Omental fat pad (tissue), 4 donors: Measurements from ENCODE around the gene ANKS1B. TPM values are rescaled to one million over a fixed set of nuclear protein-coding genes. Genes with fewer than 3 reads are reported as not detected.

Experiments
- ATAC-seq: fragments of 150-250 bp; one replicate; pipeline ENCODE4 v1.9.1; 2016; ENCODE audit warnings: mild to moderate bottlenecking, moderate library complexity; ENCODE audit not compliant: low FRiP score
- DNase-seq: peaks from one replicate; pipeline ENCODE4 v3.0.0-alpha.2; 2019; ENCODE audit warnings: low spot score
- CTCF ChIP-seq, 3 donors: fragments of 450-650 bp; IDR thresholded peaks; one replicate each; pipeline ENCODE4 v1.5.1; 2016 to 2017; ENCODE audit warnings: antibody characterized with exemption in 3 of 3, mild to moderate bottlenecking in 3 of 3, moderate library complexity in 2 of 3
- total RNA-seq, 4 donors: library from RNA; depleted of rRNA; stranded (reverse); fragments of >200 nt; gene quantifications; one replicate each; pipeline ENCODE4 v1.1.0, GENCODE V29; 2016

Gene ANKS1B
- total RNA-seq, 4 donors from 2014 or later, result 5.5 to 26.4 (median 7.6) TPM

- TF ChIP-seq CTCF (IDR thresholded peaks at IDR 0.05), result no peak
- ATAC-seq, result no peak
Measured at GRCh38 chr12:98948343-98948949, 1036.3 kb downstream of the ANKS1B start.

GRCh38 chr12:98945864-98946263 is 1038.9 kb downstream of the ANKS1B start:
- TF ChIP-seq CTCF (IDR thresholded peaks at IDR 0.05), result no peak
- DNase-seq (no peak), ATAC-seq (no peak)

More at GRCh38 chr12:98948343-98948949, 1036.3 kb downstream of the ANKS1B start:
- no peak for DNase-seq

DNA sequence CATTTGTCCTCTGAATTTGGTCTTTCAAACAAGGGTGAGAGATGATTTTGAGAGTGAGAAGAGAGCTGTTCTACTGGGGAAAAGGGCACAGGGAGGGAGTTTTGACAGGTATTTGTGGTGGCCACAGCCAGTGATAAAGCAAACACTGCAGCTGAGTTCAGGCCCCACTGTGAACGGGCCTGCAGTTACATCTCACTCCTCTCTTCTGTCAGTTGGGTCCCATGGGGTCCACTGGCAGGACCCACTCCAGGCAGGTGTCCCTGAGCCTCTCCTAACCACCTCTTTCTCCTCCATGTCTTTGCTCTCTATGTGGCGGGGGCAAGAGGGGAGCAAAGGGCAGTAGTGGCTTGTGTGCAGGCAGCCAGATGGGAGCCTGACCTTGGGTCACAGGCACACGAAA is 1044.8 kb downstream of the ANKS1B start:
- ATAC-seq (no peak), DNase-seq (no peak)
- TF ChIP-seq CTCF (IDR thresholded peaks at IDR 0.05), result no peak

DNA sequence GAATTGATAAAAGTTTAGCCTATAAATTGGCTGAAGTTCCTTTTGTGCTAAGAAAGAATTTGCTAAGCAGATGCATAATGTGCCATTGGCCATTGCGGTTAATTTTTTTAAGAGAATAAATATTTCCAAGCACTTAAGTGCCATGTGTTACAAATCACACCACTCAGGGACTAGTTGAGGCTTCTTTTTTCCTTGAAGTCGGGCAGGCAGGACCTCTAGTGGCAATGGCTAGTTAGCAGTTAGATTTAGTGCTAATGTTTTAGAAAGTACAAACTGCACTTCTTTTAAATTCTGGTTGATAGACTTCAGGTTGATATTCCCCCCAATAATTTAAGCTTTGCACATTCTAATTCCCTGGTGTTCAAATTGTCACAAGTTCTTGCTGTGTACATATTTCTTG is 1045.4 kb downstream of the ANKS1B start:
- no peak for ATAC-seq
- no peak for DNase-seq
- TF ChIP-seq CTCF (IDR thresholded peaks at IDR 0.05), result no peak

DNA sequence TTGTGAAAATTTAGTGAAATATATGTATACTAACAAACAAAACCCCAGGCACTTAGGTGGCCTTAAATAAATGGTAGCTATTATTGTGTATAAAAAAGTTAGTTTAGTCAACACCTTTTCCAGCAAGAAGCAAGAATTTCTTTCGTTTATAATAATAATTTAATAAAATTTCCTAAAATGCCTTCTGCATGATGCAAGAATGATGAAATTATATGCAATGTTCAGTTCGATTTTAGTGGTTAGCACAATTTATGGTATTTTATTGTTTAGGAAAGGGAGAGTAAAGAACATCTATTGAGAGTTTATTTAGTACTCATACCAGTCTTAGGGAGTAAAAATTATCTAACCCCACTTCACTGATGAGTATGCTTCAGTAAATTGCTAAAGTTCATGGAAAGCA is 1048.9 kb downstream of the ANKS1B start:
- TF ChIP-seq CTCF (IDR thresholded peaks at IDR 0.05), result no peak
- DNase-seq (no peak), ATAC-seq (no peak)

DNA sequence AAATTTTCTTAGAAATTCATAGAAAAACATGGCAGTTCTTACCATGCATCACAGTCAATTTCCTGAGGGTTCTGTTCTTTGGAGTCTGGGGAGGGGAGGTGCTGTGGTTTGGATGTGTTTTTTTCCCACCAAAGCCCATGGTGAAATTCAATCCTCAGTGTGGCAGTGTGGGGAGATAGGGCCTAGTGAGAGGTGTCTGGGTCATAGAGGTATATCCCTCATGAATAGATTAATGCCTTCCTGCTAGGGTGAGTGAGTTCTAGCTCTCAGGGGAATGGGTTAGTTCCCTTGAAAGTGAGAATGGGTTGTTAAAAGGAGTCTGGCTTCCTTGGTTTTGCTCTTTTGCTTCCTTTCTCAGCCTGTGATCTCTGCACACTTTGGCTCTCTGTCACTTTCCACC is 1061.9 kb downstream of the ANKS1B start:
- ATAC-seq, result no peak
- no peak for TF ChIP-seq CTCF (IDR thresholded peaks at IDR 0.05)
- DNase-seq, result no peak

- ATAC-seq (no peak), DNase-seq (no peak)
- no peak for TF ChIP-seq CTCF (IDR thresholded peaks at IDR 0.05)
Measured at GRCh38 chr12:98918176-98918863, 1066.4 kb downstream of the ANKS1B start.
